Testis (tissue), 3 donors: ENCODE data around the gene SHISA6. TPM values are rescaled to one million over a fixed set of nuclear protein-coding genes. Genes with fewer than 3 reads are reported as not detected.
"Not testable (repeated sequence)": the region's sequence is repeated elsewhere in the genome, so short reads cannot be mapped to it uniquely, and the experiment has no call there.

Source experiments
- DNase-seq: peaks from one replicate; pipeline ENCODE4 v3.0.0-alpha.2; 2019
- H3K27ac ChIP-seq, 2 donors: fragments of 200-600 bp; sonication (generic); one replicate each; pipeline ENCODE4 v1.5.1; 2019
- H3K27me3 ChIP-seq: fragments of 200-600 bp; sonication (generic); one replicate; pipeline ENCODE4 v1.5.1; 2019
- H3K36me3 ChIP-seq: fragments of 200-600 bp; sonication (generic); one replicate; pipeline ENCODE4 v1.5.1; 2017; ENCODE audit warnings: low read depth; ENCODE audit errors: missing control alignments
- H3K4me1 ChIP-seq: fragments of 200-600 bp; sonication (generic); one replicate; pipeline ENCODE4 v1.5.1; 2019
- H3K4me3 ChIP-seq, 2 donors: fragments of 200-600 bp; sonication (generic); one replicate each; pipeline ENCODE4 v1.5.1; 2017 to 2019
- H3K9me3 ChIP-seq: fragments of 200-600 bp; sonication (generic); one replicate; pipeline ENCODE4 v1.5.1; 2017
- POLR2A ChIP-seq: fragments of 450-650 bp; IDR thresholded peaks from one replicate; pipeline ENCODE4 v1.6.1; 2017; ENCODE audit warnings: antibody characterized with exemption, mild to moderate bottlenecking, moderate library complexity
- WGBS, 2 donors: methylation state at CpG; one replicate each; pipeline ENCODE4 v1.1.5; 2018; 5-methylcytosine and 5-hydroxymethylcytosine counted together
- intact Hi-C: fragments of 100-400 bp; cut with DNase I; formaldehyde crosslinking; loops from one replicate; pipeline ENCODE4 v1.15.1; 2023; ENCODE audit warnings: low total_unique reads
- polyA plus RNA-seq: library from polyadenylated mRNA; stranded (reverse); fragments of 350-450 nt; fragmentation: Illumina TruSeq; extraction: RNeasy Lipid Tissue Mini Kit (QIAGEN cat#74804); gene quantifications from one replicate; pipeline ENCODE4 v1.2.3, GENCODE V29; 2014; ENCODE audit warnings: low read depth, low replicate concordance; ENCODE audit not compliant: insufficient read depth
- total RNA-seq, 2 donors: library from RNA; depleted of rRNA; stranded (reverse); fragments of >200 nt; gene quantifications; one replicate each; pipeline ENCODE4 v1.2.3, GENCODE V29; 2016
- TF ChIP-seq, protein P1 (sequence below), 3 experiments: fragments of 450-650 bp in 2 of 3; fragments of 200-600 bp in 1 of 3; sonication (generic) in 1 of 3; IDR thresholded peaks; one replicate each; pipeline ENCODE4 v1.5.1; 2016 to 2019; ENCODE audit warnings: antibody characterized with exemption in 3 of 3, mild to moderate bottlenecking in 2 of 3, moderate library complexity in 1 of 3

The SHISA6 gene
- total and polyA plus RNA-seq, 3 donors from 2014 or later, result 4.0 to 10.3 (median 7.5) TPM

DNA sequence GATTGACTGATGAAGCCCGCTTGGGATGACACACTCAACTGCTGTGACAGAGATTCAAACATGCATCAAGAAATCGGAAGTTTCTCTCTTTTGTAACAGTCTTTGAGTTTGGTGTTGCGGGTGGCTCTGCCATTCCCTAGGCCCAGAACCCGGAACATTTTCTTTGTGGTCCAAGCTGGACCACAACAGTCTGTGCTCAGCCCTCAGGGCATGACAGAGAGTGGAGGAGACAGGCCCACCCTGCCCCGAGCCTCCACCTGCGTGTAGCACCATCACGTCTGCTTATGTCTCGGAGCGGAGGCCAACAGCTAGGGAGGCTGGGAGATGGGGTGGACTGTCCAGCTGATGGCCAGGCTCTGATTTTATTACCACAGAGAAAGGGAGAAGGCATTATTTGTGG is 64.5 kb downstream of the SHISA6 start:
- no peaks in the 10 kb centered on the region for H3K9me3 ChIP-seq
- H3K4me3 ChIP-seq, result no peak overlapping the region
- H3K36me3 ChIP-seq, result no peaks in the 10 kb centered on the region
- no peaks in the 10 kb centered on the region for H3K27me3 ChIP-seq
- WGBS, 2 donors, result 96 to 97% methylated on average over 9 of the region's 9 CpGs
- TF ChIP-seq POLR2A, result no peak
- TF ChIP-seq, protein P1, sequence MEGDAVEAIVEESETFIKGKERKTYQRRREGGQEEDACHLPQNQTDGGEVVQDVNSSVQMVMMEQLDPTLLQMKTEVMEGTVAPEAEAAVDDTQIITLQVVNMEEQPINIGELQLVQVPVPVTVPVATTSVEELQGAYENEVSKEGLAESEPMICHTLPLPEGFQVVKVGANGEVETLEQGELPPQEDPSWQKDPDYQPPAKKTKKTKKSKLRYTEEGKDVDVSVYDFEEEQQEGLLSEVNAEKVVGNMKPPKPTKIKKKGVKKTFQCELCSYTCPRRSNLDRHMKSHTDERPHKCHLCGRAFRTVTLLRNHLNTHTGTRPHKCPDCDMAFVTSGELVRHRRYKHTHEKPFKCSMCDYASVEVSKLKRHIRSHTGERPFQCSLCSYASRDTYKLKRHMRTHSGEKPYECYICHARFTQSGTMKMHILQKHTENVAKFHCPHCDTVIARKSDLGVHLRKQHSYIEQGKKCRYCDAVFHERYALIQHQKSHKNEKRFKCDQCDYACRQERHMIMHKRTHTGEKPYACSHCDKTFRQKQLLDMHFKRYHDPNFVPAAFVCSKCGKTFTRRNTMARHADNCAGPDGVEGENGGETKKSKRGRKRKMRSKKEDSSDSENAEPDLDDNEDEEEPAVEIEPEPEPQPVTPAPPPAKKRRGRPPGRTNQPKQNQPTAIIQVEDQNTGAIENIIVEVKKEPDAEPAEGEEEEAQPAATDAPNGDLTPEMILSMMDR (IDR thresholded peaks at IDR 0.05), result no peak
- no peak overlapping the region for H3K27ac ChIP-seq
- intact Hi-C loops, result no loop called here
- peaks cover 25% of the 10 kb centered on the region for H3K4me1 ChIP-seq
- DNase-seq, result no peak

DNA sequence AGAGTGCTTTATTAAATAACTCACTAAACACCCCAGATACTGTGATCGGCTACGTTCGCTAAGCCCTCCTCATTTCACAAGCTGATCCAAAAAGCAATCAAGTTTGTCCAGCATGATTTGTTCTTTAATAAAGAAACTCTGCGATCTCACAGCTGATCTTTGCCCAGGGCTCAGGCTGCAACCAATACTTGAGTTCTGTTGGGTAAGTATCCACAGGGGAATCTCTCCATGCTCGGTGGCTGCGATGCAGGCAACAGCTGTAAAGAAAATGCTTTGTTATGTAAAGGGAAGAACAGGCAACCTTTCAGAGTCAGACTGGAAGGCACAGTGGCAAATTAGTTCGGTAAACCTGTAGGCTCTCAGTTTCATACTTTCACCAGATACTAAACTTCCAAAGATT is 67.5 kb downstream of the SHISA6 start:
- Histone ChIP-seq H3K4me1 (peaks cover 7% of the 10 kb centered on the region), H3K27ac (no peak overlapping the region), H3K36me3 (no peaks in the 10 kb centered on the region), H3K4me3 (no peak overlapping the region), H3K27me3 (no peaks in the 10 kb centered on the region), H3K9me3 (no peaks in the 10 kb centered on the region)
- intact Hi-C loops, result no loop called here
- no peak for DNase-seq
- WGBS, 2 donors, result 51 to 54% methylated on average over 7 of the region's 7 CpGs
- no peak for TF ChIP-seq POLR2A
- TF ChIP-seq, protein P1 (IDR thresholded peaks at IDR 0.05), result no peak

DNA sequence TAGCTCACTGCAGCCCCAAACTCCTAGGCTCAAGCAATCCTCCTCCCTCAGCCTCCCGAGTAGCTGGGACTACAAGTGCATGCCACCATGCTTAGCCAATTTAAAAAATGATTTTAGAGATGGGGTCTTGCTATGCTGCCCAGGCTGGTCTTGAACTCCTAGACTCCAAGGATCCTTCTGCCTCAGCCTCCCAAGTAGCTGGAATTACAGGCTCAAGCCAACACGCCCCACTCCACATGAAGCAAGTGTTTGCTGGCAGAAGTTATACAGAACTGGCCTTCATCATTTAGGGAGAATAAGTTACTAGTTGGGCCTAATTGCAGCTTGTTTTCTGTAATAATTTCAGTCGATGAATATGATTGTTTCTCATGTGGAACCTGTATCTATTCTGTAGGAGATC is 68.0 kb downstream of the SHISA6 start:
- WGBS, 2 donors, result 86 to 92% methylated on average over 3 of the region's 3 CpGs
- Histone ChIP-seq H3K9me3 (no peaks in the 10 kb centered on the region), H3K36me3 (no peaks in the 10 kb centered on the region), H3K4me3 (no peak overlapping the region), H3K27ac (no peak overlapping the region), H3K27me3 (no peaks in the 10 kb centered on the region), H3K4me1 (peaks cover 5% of the 10 kb centered on the region)
- no peak for TF ChIP-seq POLR2A
- TF ChIP-seq, protein P1 (IDR thresholded peaks at IDR 0.05), result no peak
- no peak for DNase-seq
- intact Hi-C loops, result no loop called here

DNA sequence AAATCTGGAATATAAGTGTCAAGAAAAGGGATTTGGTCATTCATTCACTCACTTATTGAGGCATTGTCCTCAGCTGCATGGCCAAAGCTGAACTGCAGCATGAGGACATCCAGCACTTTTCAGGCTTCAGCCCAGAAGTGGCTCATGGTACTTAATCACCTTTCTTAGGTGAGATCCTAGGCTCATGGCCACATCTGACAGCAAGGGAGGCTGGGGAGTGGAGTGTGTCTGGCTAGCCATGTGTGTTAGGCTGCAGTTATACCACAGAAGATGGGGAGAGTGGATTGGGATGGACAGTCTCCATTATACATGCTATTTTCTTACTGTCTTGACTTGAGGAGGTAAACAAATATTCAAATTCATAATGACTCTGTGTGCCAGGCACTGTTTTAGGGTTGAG is 68.8 kb downstream of the SHISA6 start:
- intact Hi-C loops, result no loop called here
- Histone ChIP-seq H3K4me3 (no peak overlapping the region), H3K36me3 (no peaks in the 10 kb centered on the region), H3K27ac (no peak overlapping the region), H3K4me1 (no peaks in the 10 kb centered on the region), H3K27me3 (no peaks in the 10 kb centered on the region), H3K9me3 (no peaks in the 10 kb centered on the region)
- TF ChIP-seq POLR2A, result no peak
- TF ChIP-seq, protein P1 (IDR thresholded peaks at IDR 0.05), result no peak
- DNase-seq, result no peak

DNA sequence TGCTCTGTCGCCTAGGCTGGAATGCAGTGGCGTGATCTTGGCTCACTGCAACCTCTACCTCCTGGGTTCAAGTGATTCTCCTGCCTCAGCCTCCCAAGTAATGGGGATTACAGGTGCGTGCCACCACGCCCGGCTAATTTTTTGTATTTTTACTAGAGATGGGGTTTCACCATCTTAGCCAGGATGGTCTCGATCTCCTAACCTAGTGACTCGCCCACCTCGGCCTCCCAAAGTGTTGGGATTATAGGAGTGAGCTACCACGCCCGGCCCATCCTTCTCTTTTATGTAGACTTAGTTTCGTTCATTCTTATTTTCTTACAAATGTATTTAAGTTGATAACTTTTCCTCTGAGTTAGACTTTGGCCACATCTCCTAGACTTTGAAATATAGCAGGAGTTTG is 75.4 kb downstream of the SHISA6 start:
- H3K4me1 ChIP-seq, intact Hi-C loops, DNase-seq, H3K4me3 ChIP-seq, H3K27me3 ChIP-seq, H3K9me3 ChIP-seq, H3K27ac ChIP-seq, H3K36me3 ChIP-seq: not testable (repeated sequence)
- WGBS, 2 donors, result 80 to 84% methylated on average over 11 of the region's 11 CpGs
